ENCODE data around the gene HAUS2.
"Not testable (repeated sequence)": the region's sequence is repeated elsewhere in the genome, so short reads cannot be mapped to it uniquely, and the experiment has no call there.

The HAUS2 gene

GRCh38 chr15:42533246-42533645 is 15.4 kb upstream of the HAUS2 start:
- H3K4me3 ChIP-seq (ENCODE audit: low read depth in 1 of 2, low read length in 2 of 2), result no peak overlapping the region
- no peaks in the 10 kb centered on the region for H3K4me1 ChIP-seq (ENCODE audit: insufficient read depth, low read length)
- no peak overlapping the region for H3K9ac ChIP-seq (ENCODE audit: low read length)
- peaks cover 22% of the 10 kb centered on the region for H3K36me3 ChIP-seq (ENCODE audit: insufficient read depth, low read length)
- H3K27ac ChIP-seq (ENCODE audit: low read depth, low read length), result no peak overlapping the region
- H3K27me3 ChIP-seq (ENCODE audit: control insufficient read depth in 1 of 2, insufficient read depth in 2 of 2, low read length in 2 of 2), result no peaks in the 10 kb centered on the region
- H3K9me3 ChIP-seq (ENCODE audit: low read length), result no peaks in the 10 kb centered on the region

- H3K27ac ChIP-seq (ENCODE audit: low read depth, low read length), result no peak overlapping the region
- H3K9ac ChIP-seq (ENCODE audit: low read length), result no peak overlapping the region
- peaks cover 21% of the 10 kb centered on the region for H3K4me1 ChIP-seq (ENCODE audit: insufficient read depth, low read length)
- peaks cover 19% of the 10 kb centered on the region for H3K36me3 ChIP-seq (ENCODE audit: insufficient read depth, low read length)
- H3K9me3 ChIP-seq (ENCODE audit: low read length), result no peaks in the 10 kb centered on the region
- H3K27me3 ChIP-seq (ENCODE audit: control insufficient read depth in 1 of 2, insufficient read depth in 2 of 2, low read length in 2 of 2), result no peaks in the 10 kb centered on the region
- H3K4me3 ChIP-seq (ENCODE audit: low read depth in 1 of 2, low read length in 2 of 2), result no peak overlapping the region
These were observed 3.6 kb upstream of the HAUS2 start for GRCh38 chr15:42544853-42545629.

- peaks cover 21% of the 10 kb centered on the region for H3K4me1 ChIP-seq (ENCODE audit: insufficient read depth, low read length)
- no peaks in the 10 kb centered on the region for H3K9me3 ChIP-seq (ENCODE audit: low read length)
- H3K27me3 ChIP-seq (ENCODE audit: control insufficient read depth in 1 of 2, insufficient read depth in 2 of 2, low read length in 2 of 2), result no peaks in the 10 kb centered on the region
- peak overlapping the region; percentile 99 for H3K9ac ChIP-seq (ENCODE audit: low read length)
- peaks cover 19% of the 10 kb centered on the region for H3K36me3 ChIP-seq (ENCODE audit: insufficient read depth, low read length)
- H3K27ac ChIP-seq (ENCODE audit: low read depth, low read length), result peak overlapping the region; percentile 83
- peak overlapping the region; percentile 99 for H3K4me3 ChIP-seq (ENCODE audit: low read depth in 1 of 2, low read length in 2 of 2)
These were observed 755 bp upstream of the HAUS2 start for GRCh38 chr15:42547918-42548248.

GRCh38 chr15:42549032-42549491 is 424 bp downstream of the HAUS2 start:
- Histone ChIP-seq H3K36me3 (ENCODE audit: insufficient read depth, low read length) (peaks cover 10% of the 10 kb centered on the region), H3K4me1 (ENCODE audit: insufficient read depth, low read length) (peaks cover 21% of the 10 kb centered on the region), H3K4me3 (ENCODE audit: low read depth in 1 of 2, low read length in 2 of 2) (peak overlapping the region; percentile 99), H3K27ac (ENCODE audit: low read depth, low read length) (peak overlapping the region; percentile 83), H3K9me3 (ENCODE audit: low read length) (no peaks in the 10 kb centered on the region), H3K27me3 (ENCODE audit: control insufficient read depth in 1 of 2, insufficient read depth in 2 of 2, low read length in 2 of 2) (no peaks in the 10 kb centered on the region), H3K9ac (ENCODE audit: low read length) (peak overlapping the region; percentile 99)

- Histone ChIP-seq H3K4me3 (ENCODE audit: low read depth in 1 of 2, low read length in 2 of 2) (no peak overlapping the region), H3K27ac (ENCODE audit: low read depth, low read length) (no peak overlapping the region), H3K36me3 (ENCODE audit: insufficient read depth, low read length) (peaks cover 2% of the 10 kb centered on the region), H3K4me1 (ENCODE audit: insufficient read depth, low read length) (peaks cover 21% of the 10 kb centered on the region), H3K9me3 (ENCODE audit: low read length) (no peaks in the 10 kb centered on the region), H3K27me3 (ENCODE audit: control insufficient read depth in 1 of 2, insufficient read depth in 2 of 2, low read length in 2 of 2) (no peaks in the 10 kb centered on the region), H3K9ac (ENCODE audit: low read length) (no peak overlapping the region)
These were observed 1.2 kb downstream of the HAUS2 start for GRCh38 chr15:42549741-42550392.

- Histone ChIP-seq H3K27me3 (ENCODE audit: control insufficient read depth in 1 of 2, insufficient read depth in 2 of 2, low read length in 2 of 2) (no peaks in the 10 kb centered on the region), H3K9ac (ENCODE audit: low read length) (no peak overlapping the region), H3K36me3 (ENCODE audit: insufficient read depth, low read length) (no peaks in the 10 kb centered on the region)
These were observed 4.9 kb downstream of the HAUS2 start for GRCh38 chr15:42553554-42553953.

GRCh38 chr15:42556550-42557207 is 8.0 kb downstream of the HAUS2 start:
- H3K36me3 ChIP-seq (ENCODE audit: insufficient read depth, low read length), result peaks cover 21% of the 10 kb centered on the region
- H3K9me3 ChIP-seq (ENCODE audit: low read length); H3K27me3 ChIP-seq (ENCODE audit: control insufficient read depth in 1 of 2, insufficient read depth in 2 of 2, low read length in 2 of 2); H3K27ac ChIP-seq (ENCODE audit: low read depth, low read length); H3K4me3 ChIP-seq (ENCODE audit: low read depth in 1 of 2, low read length in 2 of 2); H3K4me1 ChIP-seq (ENCODE audit: insufficient read depth, low read length); H3K9ac ChIP-seq (ENCODE audit: low read length): not testable (repeated sequence)

More at GRCh38 chr15:42553554-42553953, 4.9 kb downstream of the HAUS2 start:
- Histone ChIP-seq H3K4me1 (ENCODE audit: insufficient read depth, low read length) (no peaks in the 10 kb centered on the region), H3K4me3 (ENCODE audit: low read depth in 1 of 2, low read length in 2 of 2) (no peak overlapping the region), H3K9me3 (ENCODE audit: low read length) (no peaks in the 10 kb centered on the region), H3K27ac (ENCODE audit: low read depth, low read length) (no peak overlapping the region)

- Histone ChIP-seq H3K4me1 (ENCODE audit: insufficient read depth, low read length) (no peaks in the 10 kb centered on the region), H3K27ac (ENCODE audit: low read depth, low read length) (no peak overlapping the region), H3K36me3 (ENCODE audit: insufficient read depth, low read length) (peaks cover 25% of the 10 kb centered on the region), H3K27me3 (ENCODE audit: control insufficient read depth in 1 of 2, insufficient read depth in 2 of 2, low read length in 2 of 2) (no peaks in the 10 kb centered on the region), H3K9ac (ENCODE audit: low read length) (no peak overlapping the region), H3K9me3 (ENCODE audit: low read length) (no peaks in the 10 kb centered on the region), H3K4me3 (ENCODE audit: low read depth in 1 of 2, low read length in 2 of 2) (no peak overlapping the region)
These were observed 10.1 kb downstream of the HAUS2 start for GRCh38 chr15:42558739-42559138.

- no peaks in the 10 kb centered on the region for H3K36me3 ChIP-seq (ENCODE audit: insufficient read depth, low read length)
- H3K9ac ChIP-seq (ENCODE audit: low read length), result peak within 1 kb of the TSS; percentile 83
- peaks cover 33% of the 10 kb centered on the region for H3K4me1 ChIP-seq (ENCODE audit: insufficient read depth, low read length)
- no peaks in the 10 kb centered on the region for H3K9me3 ChIP-seq (ENCODE audit: low read length)
- H3K27me3 ChIP-seq (ENCODE audit: control insufficient read depth in 1 of 2, insufficient read depth in 2 of 2, low read length in 2 of 2), result no peaks in the 10 kb centered on the region
- H3K27ac ChIP-seq (ENCODE audit: low read depth, low read length), result peak within 1 kb of the TSS; percentile 94
- peak within 1 kb of the TSS; percentile 80 to 96 for H3K4me3 ChIP-seq (ENCODE audit: low read depth in 1 of 2, low read length in 2 of 2)
These were observed 26.8 kb downstream of the HAUS2 start, which contains the start of gene STARD9 for GRCh38 chr15:42575188-42576039. STARD9 (plus strand) TSS chr15:42575606; CDS start chr15:42575716, 110 bp downstream.

- H3K9me3 ChIP-seq (ENCODE audit: low read length), result no peaks in the 10 kb centered on the region
- peak overlapping the region; percentile 80 to 96 for H3K4me3 ChIP-seq (ENCODE audit: low read depth in 1 of 2, low read length in 2 of 2)
- H3K27me3 ChIP-seq (ENCODE audit: control insufficient read depth in 1 of 2, insufficient read depth in 2 of 2, low read length in 2 of 2), result no peaks in the 10 kb centered on the region
- H3K27ac ChIP-seq (ENCODE audit: low read depth, low read length), result peak overlapping the region; percentile 94
- H3K9ac ChIP-seq (ENCODE audit: low read length), result peak overlapping the region; percentile 83
- no peaks in the 10 kb centered on the region for H3K36me3 ChIP-seq (ENCODE audit: insufficient read depth, low read length)
- peaks cover 40% of the 10 kb centered on the region for H3K4me1 ChIP-seq (ENCODE audit: insufficient read depth, low read length)
These were observed 27.5 kb downstream of the HAUS2 start for GRCh38 chr15:42576040-42576594.
